Left lung (tissue), 10 donors: ENCODE results near the gene FHL2. TPM values are rescaled to one million over a fixed set of nuclear protein-coding genes. Genes with fewer than 3 reads are reported as not detected.
"Not testable (repeated sequence)": the region's sequence is repeated elsewhere in the genome, so short reads cannot be mapped to it uniquely, and the experiment has no call there.

Experiments
- ATAC-seq: fragments of 200-7000 bp; cut with Tn5 transposase; one replicate; pipeline ENCODE4 v1.9.1; 2020; ENCODE audit warnings: moderate library complexity
- DNase-seq, 4 donors: peaks; one replicate each; pipeline ENCODE4 v3.0.0-alpha.2; 2013 to 2020
- H3K27ac ChIP-seq, 2 donors: fragments of 200-600 bp; sonication (generic) in 1 of 2; one replicate each; pipeline versions ENCODE4 v1.5.0 to v1.8.0; 2020 to 2021
- H3K27me3 ChIP-seq, 2 donors: fragments of 200-600 bp; sonication (generic) in 1 of 2; one replicate each; pipeline versions ENCODE4 v1.5.0 to v1.8.0; 2020 to 2021
- H3K36me3 ChIP-seq, 2 donors: fragments of 200-600 bp; sonication (generic) in 1 of 2; one replicate each; pipeline versions ENCODE4 v1.5.0 to v1.8.0; 2020 to 2021
- H3K4me1 ChIP-seq, 2 donors: fragments of 200-600 bp; one replicate each; pipeline ENCODE4 v1.8.0; 2021
- H3K4me3 ChIP-seq, 2 donors: fragments of 200-600 bp; sonication (generic) in 1 of 2; one replicate each; pipeline versions ENCODE4 v1.5.0 to v1.8.0; 2020 to 2021; ENCODE audit warnings: mild to moderate bottlenecking in 1 of 2
- H3K9me3 ChIP-seq, 2 donors: fragments of 200-600 bp; sonication (generic) in 1 of 2; one replicate each; pipeline versions ENCODE4 v1.5.0 to v1.8.0; 2020 to 2021
- intact Hi-C, 2 donors: fragments of 100-400 bp; cut with DNase I; formaldehyde crosslinking; loops; one replicate each; pipeline versions ENCODE4 v1.11.2 to v1.14.2; 2022
- polyA plus RNA-seq, 6 donors: library from polyadenylated mRNA; unstranded; fragments of 120-200 nt; gene quantifications; one replicate each; pipeline ENCODE4 v1.2.1, GENCODE V29; 2013; ENCODE audit not compliant: insufficient read length in 6 of 6
- total RNA-seq, 2 donors: library from RNA; stranded (reverse); fragmentation: NEBNext Ultra II Directional; extraction: Animal tissue kit (Norgen Biotek cat#: 25700); gene quantifications; one replicate each; pipeline ENCODE4 v1.2.1, GENCODE V29; 2021
- TF ChIP-seq, protein P1 (sequence below), 2 donors: fragments of 200-600 bp; sonication (generic) in 1 of 2; IDR thresholded peaks; one replicate each; pipeline versions ENCODE4 v1.5.0 to v1.8.0; 2021; ENCODE audit warnings: antibody characterized with exemption in 2 of 2
- donor health status: DM: no; HTN: yes; CAD: no.
- donor health status: DM: no; HTN: no; CAD: no.

FHL2 gene
- total and polyA plus RNA-seq, 8 donors: 5.0 to 30.1 (median 6.6) TPM

- DNase-seq (no peak), ATAC-seq (no peak)
- no peaks in the 10 kb centered on the region for H3K9me3 ChIP-seq
- peaks cover 0 to 8% of the 10 kb centered on the region in 2 donors for H3K27me3 ChIP-seq
- no peaks in the 10 kb centered on the region for H3K36me3 ChIP-seq
- no peak overlapping the region for H3K27ac ChIP-seq
- intact Hi-C loops: no loop called here
- no peaks in the 10 kb centered on the region for H3K4me1 ChIP-seq
- TF ChIP-seq, protein P1, sequence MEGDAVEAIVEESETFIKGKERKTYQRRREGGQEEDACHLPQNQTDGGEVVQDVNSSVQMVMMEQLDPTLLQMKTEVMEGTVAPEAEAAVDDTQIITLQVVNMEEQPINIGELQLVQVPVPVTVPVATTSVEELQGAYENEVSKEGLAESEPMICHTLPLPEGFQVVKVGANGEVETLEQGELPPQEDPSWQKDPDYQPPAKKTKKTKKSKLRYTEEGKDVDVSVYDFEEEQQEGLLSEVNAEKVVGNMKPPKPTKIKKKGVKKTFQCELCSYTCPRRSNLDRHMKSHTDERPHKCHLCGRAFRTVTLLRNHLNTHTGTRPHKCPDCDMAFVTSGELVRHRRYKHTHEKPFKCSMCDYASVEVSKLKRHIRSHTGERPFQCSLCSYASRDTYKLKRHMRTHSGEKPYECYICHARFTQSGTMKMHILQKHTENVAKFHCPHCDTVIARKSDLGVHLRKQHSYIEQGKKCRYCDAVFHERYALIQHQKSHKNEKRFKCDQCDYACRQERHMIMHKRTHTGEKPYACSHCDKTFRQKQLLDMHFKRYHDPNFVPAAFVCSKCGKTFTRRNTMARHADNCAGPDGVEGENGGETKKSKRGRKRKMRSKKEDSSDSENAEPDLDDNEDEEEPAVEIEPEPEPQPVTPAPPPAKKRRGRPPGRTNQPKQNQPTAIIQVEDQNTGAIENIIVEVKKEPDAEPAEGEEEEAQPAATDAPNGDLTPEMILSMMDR (IDR thresholded peaks at IDR 0.05): no peak
- H3K4me3 ChIP-seq: no peak overlapping the region
These were observed 29.7 kb upstream of the FHL2 start for GRCh38 chr2:105428387-105429018.

- no peak for DNase-seq
- no peak overlapping the region for H3K27ac ChIP-seq
- intact Hi-C loops: no loop called here
- ATAC-seq: no peak
- no peak overlapping the region for H3K4me3 ChIP-seq
- TF ChIP-seq, protein P1 (IDR thresholded peaks at IDR 0.05): no peak
- no peaks in the 10 kb centered on the region for H3K9me3 ChIP-seq
- no peaks in the 10 kb centered on the region for H3K4me1 ChIP-seq
- no peaks in the 10 kb centered on the region for H3K36me3 ChIP-seq
- peaks cover 0 to 8% of the 10 kb centered on the region in 2 donors for H3K27me3 ChIP-seq
These were observed 28.6 kb upstream of the FHL2 start for GRCh38 chr2:105427485-105427884.

DNA sequence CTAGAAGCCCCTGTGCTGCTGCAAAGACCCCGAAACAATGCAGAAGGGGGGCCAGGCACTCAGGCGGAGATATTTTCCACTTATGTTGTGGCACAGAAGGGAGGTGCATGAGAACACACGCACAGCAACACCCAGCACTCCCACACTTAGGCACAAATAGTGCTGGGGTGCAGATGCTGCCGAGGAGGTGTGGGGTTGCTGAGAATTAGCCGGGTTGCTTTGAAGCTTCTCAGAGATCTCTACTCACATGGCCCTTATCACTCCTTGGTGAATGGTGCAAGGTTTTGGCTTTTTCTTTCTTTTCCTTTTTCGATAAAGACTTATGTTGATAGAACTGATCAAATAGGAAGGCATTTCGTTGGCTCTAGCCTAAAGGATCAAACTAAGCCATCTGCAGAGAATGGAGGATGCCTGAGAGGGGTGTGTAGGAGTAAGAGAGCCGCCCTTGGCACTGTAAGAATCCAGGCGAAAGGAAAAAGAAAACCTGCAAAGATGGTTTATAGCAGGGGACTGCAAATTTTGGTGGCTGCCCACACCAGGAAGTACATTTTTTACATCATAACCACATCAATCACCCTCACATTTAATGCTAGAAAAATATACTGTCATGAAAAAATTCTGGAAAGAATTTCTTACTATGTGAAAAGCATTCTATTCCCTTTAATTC is 27.9 kb upstream of the FHL2 start:
- H3K9me3 ChIP-seq: no peaks in the 10 kb centered on the region
- DNase-seq: no peak
- H3K27ac ChIP-seq: no peak overlapping the region
- TF ChIP-seq, protein P1 (IDR thresholded peaks at IDR 0.05): no peak
- intact Hi-C loops: no loop called here
- H3K27me3 ChIP-seq: peaks cover 0 to 8% of the 10 kb centered on the region in 2 donors
- ATAC-seq: no peak
- H3K4me3 ChIP-seq: no peak overlapping the region
- no peaks in the 10 kb centered on the region for H3K36me3 ChIP-seq
- H3K4me1 ChIP-seq: no peaks in the 10 kb centered on the region

DNA sequence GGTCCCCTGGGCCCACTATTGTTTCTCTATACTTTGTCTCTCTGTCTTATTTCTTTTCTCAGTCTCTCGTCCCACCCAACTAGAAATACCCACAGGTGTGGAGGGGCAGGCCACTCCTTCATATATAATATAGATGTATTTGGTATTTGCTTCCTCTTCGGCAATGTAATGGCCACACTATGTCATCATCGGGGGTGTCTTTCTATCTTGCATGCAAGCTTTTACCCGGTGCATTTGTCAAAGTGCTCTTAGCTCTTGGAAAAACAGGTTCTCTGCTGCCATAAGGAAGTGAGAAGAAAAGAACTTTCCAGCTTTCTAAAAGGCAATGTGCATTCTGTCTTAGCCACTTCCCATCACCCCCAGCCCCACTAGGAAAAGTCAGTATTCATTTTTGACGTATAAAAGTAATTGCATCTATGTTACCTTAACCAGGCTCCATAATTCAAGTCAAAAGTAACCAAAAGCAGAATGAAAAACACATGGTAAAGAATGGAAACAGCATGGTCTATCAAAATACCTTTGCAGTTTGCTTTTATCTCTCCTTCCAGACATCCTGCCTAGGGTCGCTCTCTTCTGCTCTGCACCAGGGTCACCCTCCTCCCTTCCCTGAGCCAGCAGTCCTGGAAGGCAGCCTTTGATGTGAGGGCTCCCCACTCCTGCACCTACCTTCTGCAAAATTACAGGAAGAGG is 27.2 kb upstream of the FHL2 start:
- H3K9me3 ChIP-seq: no peaks in the 10 kb centered on the region
- no peaks in the 10 kb centered on the region for H3K36me3 ChIP-seq
- peaks cover 0 to 8% of the 10 kb centered on the region in 2 donors for H3K27me3 ChIP-seq
- H3K4me1 ChIP-seq: no peaks in the 10 kb centered on the region
- no peak overlapping the region for H3K27ac ChIP-seq
- intact Hi-C loops: no loop called here
- no peak for ATAC-seq
- DNase-seq: no peak
- TF ChIP-seq, protein P1 (IDR thresholded peaks at IDR 0.05): no peak
- no peak overlapping the region for H3K4me3 ChIP-seq

- DNase-seq, H3K9me3 ChIP-seq, H3K4me3 ChIP-seq, H3K36me3 ChIP-seq, H3K27me3 ChIP-seq, H3K4me1 ChIP-seq, H3K27ac ChIP-seq, intact Hi-C loops, ATAC-seq: not testable (repeated sequence)
These were observed 26.0 kb upstream of the FHL2 start for GRCh38 chr2:105424836-105425235.
